ENCODE data around the gene LYRM4.
"Not testable (repeated sequence)": the region's sequence is repeated elsewhere in the genome, so short reads cannot be mapped to it uniquely, and the experiment has no call there.

Gene LYRM4

DNA sequence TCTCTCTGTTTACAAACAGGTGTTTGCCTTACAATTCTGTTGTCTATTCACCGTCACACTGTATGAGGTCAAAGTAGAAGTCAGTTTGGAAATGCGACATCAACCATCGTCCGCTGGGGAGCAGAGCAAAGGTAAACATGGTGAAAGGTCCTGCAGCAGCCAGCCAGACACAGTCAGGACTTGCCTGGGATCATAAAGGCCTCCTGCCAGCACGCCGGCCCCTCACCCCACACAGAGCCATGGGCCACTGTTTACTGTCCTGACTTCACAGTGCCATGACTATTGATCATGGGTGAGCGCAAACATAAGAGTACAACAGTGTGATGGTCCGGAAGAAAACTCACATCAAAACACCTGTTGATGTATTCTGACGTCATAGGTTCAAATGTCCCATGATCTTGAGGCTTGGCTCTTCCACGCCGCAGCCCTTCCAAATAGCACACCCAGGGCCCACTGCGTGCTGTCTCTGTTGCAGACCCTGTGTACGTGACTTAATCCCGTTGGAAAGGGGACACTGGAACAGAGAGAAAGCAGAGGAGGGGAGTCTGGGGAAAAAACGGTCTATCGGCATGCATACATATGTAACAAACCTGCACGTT, 192.5 kb downstream of the LYRM4 start:
- H3K4me1 Mint-ChIP-seq, result no peaks in the 10 kb centered on the region
- H3K9me3 Mint-ChIP-seq, result peaks cover 3% of the 10 kb centered on the region
- no peaks in the 10 kb centered on the region for H3K36me3 Mint-ChIP-seq (ENCODE audit: low read depth)
- no peak overlapping the region for H3K27ac Mint-ChIP-seq
- no peaks in the 10 kb centered on the region for H3K27me3 Mint-ChIP-seq (ENCODE audit: low read depth)
- no peak overlapping the region for H3K4me3 Mint-ChIP-seq
- TF ChIP-seq, protein P1, sequence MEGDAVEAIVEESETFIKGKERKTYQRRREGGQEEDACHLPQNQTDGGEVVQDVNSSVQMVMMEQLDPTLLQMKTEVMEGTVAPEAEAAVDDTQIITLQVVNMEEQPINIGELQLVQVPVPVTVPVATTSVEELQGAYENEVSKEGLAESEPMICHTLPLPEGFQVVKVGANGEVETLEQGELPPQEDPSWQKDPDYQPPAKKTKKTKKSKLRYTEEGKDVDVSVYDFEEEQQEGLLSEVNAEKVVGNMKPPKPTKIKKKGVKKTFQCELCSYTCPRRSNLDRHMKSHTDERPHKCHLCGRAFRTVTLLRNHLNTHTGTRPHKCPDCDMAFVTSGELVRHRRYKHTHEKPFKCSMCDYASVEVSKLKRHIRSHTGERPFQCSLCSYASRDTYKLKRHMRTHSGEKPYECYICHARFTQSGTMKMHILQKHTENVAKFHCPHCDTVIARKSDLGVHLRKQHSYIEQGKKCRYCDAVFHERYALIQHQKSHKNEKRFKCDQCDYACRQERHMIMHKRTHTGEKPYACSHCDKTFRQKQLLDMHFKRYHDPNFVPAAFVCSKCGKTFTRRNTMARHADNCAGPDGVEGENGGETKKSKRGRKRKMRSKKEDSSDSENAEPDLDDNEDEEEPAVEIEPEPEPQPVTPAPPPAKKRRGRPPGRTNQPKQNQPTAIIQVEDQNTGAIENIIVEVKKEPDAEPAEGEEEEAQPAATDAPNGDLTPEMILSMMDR (IDR thresholded peaks at IDR 0.05; ENCODE audit: unreplicated experiment in 3 of 3), result no peak

GRCh38 chr6:5067305-5067704, 193.4 kb downstream of the LYRM4 start:
- H3K36me3 Mint-ChIP-seq (ENCODE audit: low read depth), result no peaks in the 10 kb centered on the region
- H3K27me3 Mint-ChIP-seq (ENCODE audit: low read depth), result no peaks in the 10 kb centered on the region
- no peaks in the 10 kb centered on the region for H3K4me1 Mint-ChIP-seq
- no peak overlapping the region for H3K27ac Mint-ChIP-seq
- TF ChIP-seq, protein P1 (IDR thresholded peaks at IDR 0.05; ENCODE audit: unreplicated experiment in 3 of 3), result no peak
- H3K9me3 Mint-ChIP-seq, result peaks cover 3% of the 10 kb centered on the region
- no peak overlapping the region for H3K4me3 Mint-ChIP-seq

DNA sequence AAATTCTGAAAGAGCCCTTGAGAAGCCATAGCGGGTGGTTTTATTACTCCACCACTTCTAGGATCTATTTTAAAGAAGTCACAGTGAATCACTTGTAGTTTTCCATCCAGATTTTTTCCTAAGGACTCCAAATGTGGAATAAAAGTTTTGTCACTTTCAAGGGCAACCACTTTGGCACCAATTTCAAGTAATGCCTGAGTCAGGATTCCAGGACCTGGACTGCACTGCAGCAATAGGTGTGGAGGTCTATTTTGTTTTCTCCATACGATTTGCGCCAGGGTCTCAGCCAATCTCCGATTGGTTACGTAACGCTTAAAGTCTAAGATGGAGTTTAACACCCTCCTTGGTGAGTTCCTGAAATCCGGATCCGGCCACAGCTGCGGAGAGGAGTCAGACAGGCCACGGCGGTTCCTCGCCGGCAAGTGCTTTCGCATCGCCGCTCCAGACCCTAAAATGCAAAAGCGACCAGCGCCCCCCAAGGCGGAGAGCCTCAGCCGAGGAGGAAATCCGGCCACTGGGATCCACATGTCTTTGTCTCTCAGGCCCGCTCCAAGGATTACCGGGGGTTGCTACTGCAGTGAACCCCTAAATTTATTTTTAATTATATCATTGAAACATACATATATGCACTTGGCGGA, 194.2 kb downstream of the LYRM4 start:
- H3K4me1 Mint-ChIP-seq, result no peaks in the 10 kb centered on the region

GRCh38 chr6:5063617-5064016, 197.1 kb downstream of the LYRM4 start:
- Mint-ChIP-seq H3K27ac (no peak overlapping the region), H3K27me3 (ENCODE audit: low read depth) (no peaks in the 10 kb centered on the region), H3K4me1 (peaks cover 2% of the 10 kb centered on the region), H3K36me3 (ENCODE audit: low read depth) (no peaks in the 10 kb centered on the region), H3K4me3 (no peak overlapping the region), H3K9me3 (peaks cover 3% of the 10 kb centered on the region)
- TF ChIP-seq, protein P1 (IDR thresholded peaks at IDR 0.05; ENCODE audit: unreplicated experiment in 3 of 3), result no peak

More for the DNA sequence above, 194.2 kb downstream of the LYRM4 start:
- Mint-ChIP-seq H3K9me3 (peaks cover 3% of the 10 kb centered on the region), H3K27ac (no peak overlapping the region), H3K4me3 (no peak overlapping the region), H3K36me3 (ENCODE audit: low read depth) (no peaks in the 10 kb centered on the region), H3K27me3 (ENCODE audit: low read depth) (no peaks in the 10 kb centered on the region)
- TF ChIP-seq, protein P1 (IDR thresholded peaks at IDR 0.05; ENCODE audit: unreplicated experiment in 3 of 3), result no peak

- no peaks in the 10 kb centered on the region for H3K27me3 Mint-ChIP-seq (ENCODE audit: low read depth)
- no peak overlapping the region for H3K27ac Mint-ChIP-seq
- H3K4me3 Mint-ChIP-seq, result no peak overlapping the region
- H3K36me3 Mint-ChIP-seq (ENCODE audit: low read depth), result no peaks in the 10 kb centered on the region
- no peaks in the 10 kb centered on the region for H3K9me3 Mint-ChIP-seq
- TF ChIP-seq, protein P1 (IDR thresholded peaks at IDR 0.05; ENCODE audit: unreplicated experiment in 3 of 3), result no peak
- peaks cover 7% of the 10 kb centered on the region for H3K4me1 Mint-ChIP-seq
These were observed 199.6 kb downstream of the LYRM4 start for GRCh38 chr6:5061152-5061551.

DNA sequence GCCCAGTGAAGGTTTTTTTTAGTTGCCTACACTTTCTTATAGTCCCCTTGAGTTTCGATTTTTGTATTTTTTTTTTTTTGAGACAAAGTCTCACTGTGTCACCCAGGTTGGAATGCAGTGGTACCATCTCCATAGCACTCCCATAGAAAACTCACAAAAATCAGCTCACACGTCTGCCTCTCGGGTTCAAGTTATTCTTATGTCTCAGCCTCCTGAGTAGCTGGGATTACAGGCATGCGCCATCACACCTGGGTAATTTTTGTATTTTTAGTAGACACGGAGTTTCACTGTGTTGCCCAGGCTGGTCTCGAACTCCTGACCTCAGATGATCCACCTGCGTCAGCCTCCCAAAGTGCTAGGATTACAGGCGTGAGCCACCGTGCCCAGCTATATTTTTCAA, 200.3 kb downstream of the LYRM4 start:
- not testable (repeated sequence) for H3K4me1 Mint-ChIP-seq; H3K9me3 Mint-ChIP-seq; H3K4me3 Mint-ChIP-seq; H3K27ac Mint-ChIP-seq; H3K27me3 Mint-ChIP-seq (ENCODE audit: low read depth); H3K36me3 Mint-ChIP-seq (ENCODE audit: low read depth)
